ENCODE data around the gene MYRF.

Gene MYRF

GRCh38 chr11:61742391-61742790 lies 10.0 kb upstream of the MYRF start:
- DNase-seq: no peak

- DNase-seq: no peak
Measured at GRCh38 chr11:61743486-61744095, 8.8 kb upstream of the MYRF start.

GRCh38 chr11:61744181-61744580 lies 8.3 kb upstream of the MYRF start:
- DNase-seq: no peak

GRCh38 chr11:61744609-61745156 lies 7.8 kb upstream of the MYRF start:
- DNase-seq: no peak

GRCh38 chr11:61745781-61746441 lies 6.5 kb upstream of the MYRF start:
- DNase-seq: no peak

- DNase-seq: no peak
Measured at GRCh38 chr11:61746442-61747191, 5.8 kb upstream of the MYRF start.

GRCh38 chr11:61747192-61747966 lies 5.1 kb upstream of the MYRF start:
- peak; percentile 52 to 57 for DNase-seq

GRCh38 chr11:61747967-61748285 lies 4.5 kb upstream of the MYRF start:
- DNase-seq: no peak

- no peak for DNase-seq
Measured at GRCh38 chr11:61749591-61750217, 2.7 kb upstream of the MYRF start.

- DNase-seq: no peak
Measured at GRCh38 chr11:61750631-61751273, 1.7 kb upstream of the MYRF start.

GRCh38 chr11:61751384-61751783 lies 1.1 kb upstream of the MYRF start:
- no peak for DNase-seq

- DNase-seq: no peak
Measured at GRCh38 chr11:61752925-61753521, 587 bp downstream of the MYRF start.

- no peak for DNase-seq
Measured at GRCh38 chr11:61753672-61754071, 1.2 kb downstream of the MYRF start.

- no peak for DNase-seq
Measured at GRCh38 chr11:61754534-61755482, 2.4 kb downstream of the MYRF start.

GRCh38 chr11:61756147-61756451 lies 3.7 kb downstream of the MYRF start:
- no peak for DNase-seq

- DNase-seq: peak; percentile 8 to 25
Measured at GRCh38 chr11:61756452-61757212, 4.2 kb downstream of the MYRF start.

- DNase-seq: no peak
Measured at GRCh38 chr11:61757213-61757862, 4.9 kb downstream of the MYRF start.

- DNase-seq: no peak
Measured at GRCh38 chr11:61760946-61761345, 8.5 kb downstream of the MYRF start.

GRCh38 chr11:61761440-61762222 lies 9.2 kb downstream of the MYRF start:
- DNase-seq: no peak

Measured in activated CD4-positive, alpha-beta T cell treated with anti-CD3 and anti-CD28 coated beads, Interleukin-2, amount 50 U/mL, for 48 hours (primary cell).